Neural cell (in vitro differentiated cells): ENCODE measurements around the gene PRG3. TPM values are rescaled to one million over a fixed set of nuclear protein-coding genes. Genes with fewer than 3 reads are reported as not detected.

ENCODE experiments used
- H2AFZ ChIP-seq: fragments of 200-600, 300-800 bp; sonication (generic), shearing (Covaris generic); 2 replicates; pipeline ENCODE4 v1.6.0; 2014; ENCODE audit warnings: low read depth, mild to moderate bottlenecking, antibody characterized with exemption, low read length, moderate library complexity
- H3F3A ChIP-seq: fragments of 200-600 bp; shearing (Covaris generic); 2 replicates; pipeline ENCODE4 v1.6.1; 2016; ENCODE audit warnings: mild to moderate bottlenecking, moderate library complexity, mixed read lengths, antibody characterized with exemption, low read length; ENCODE audit not compliant: insufficient read depth, poor library complexity, severe bottlenecking
- H3K27ac ChIP-seq: fragments of 200-600, 300-800 bp; sonication (generic), shearing (Covaris generic); 2 replicates; pipeline ENCODE4 v1.5.1; 2014; ENCODE audit warnings: mild to moderate bottlenecking, low read length, moderate library complexity
- H3K27me3 ChIP-seq: fragments of 300-800, 200-600 bp; sonication (generic), shearing (Covaris generic); 2 replicates; pipeline ENCODE4 v1.6.0; 2014; ENCODE audit warnings: mild to moderate bottlenecking, low read depth, low read length, moderate library complexity; ENCODE audit not compliant: insufficient read depth
- H3K36me3 ChIP-seq: fragments of 300-800, 200-600 bp; sonication (generic), shearing (Covaris generic); 2 replicates; pipeline ENCODE4 v1.5.1; 2014; ENCODE audit warnings: mild to moderate bottlenecking, antibody characterized with exemption, low read length, moderate library complexity; ENCODE audit not compliant: insufficient read depth
- H3K4me2 ChIP-seq: fragments of 300-800, 200-600 bp; sonication (generic), shearing (Covaris generic); 2 replicates; pipeline ENCODE4 v1.6.0; 2014; ENCODE audit warnings: mild to moderate bottlenecking, low read length
- H3K4me3 ChIP-seq: fragments of 300-800, 200-600 bp; sonication (generic), shearing (Covaris generic); 2 replicates; pipeline ENCODE4 v1.5.1; 2014; ENCODE audit warnings: mild to moderate bottlenecking, low read length, moderate library complexity
- H3K79me2 ChIP-seq: fragments of 200-600 bp; shearing (Covaris generic); replicated peaks from 2 replicates; pipeline ENCODE4 v1.6.0; 2014; ENCODE audit warnings: mild to moderate bottlenecking, low read length, moderate library complexity; ENCODE audit not compliant: insufficient read depth
- H3K9ac ChIP-seq: fragments of 300-800, 200-600 bp; sonication (generic), shearing (Covaris generic); 2 replicates; pipeline ENCODE4 v1.6.1; 2016; ENCODE audit warnings: mild to moderate bottlenecking, low read length, mixed read lengths
- H3K9me2 ChIP-seq: fragments of 200-600 bp; shearing (Covaris generic); 2 replicates; pipeline ENCODE4 v1.6.1; 2016; ENCODE audit warnings: mild to moderate bottlenecking, low read length, mixed read lengths; ENCODE audit not compliant: insufficient read depth
- H3K9me3 ChIP-seq: fragments of 200-600, 300-800 bp; sonication (generic), shearing (Covaris generic); 2 replicates; pipeline ENCODE4 v1.6.1; 2016; ENCODE audit warnings: mild to moderate bottlenecking, mixed run types, low read length, moderate library complexity, mixed read lengths
- H4K20me1 ChIP-seq: fragments of 200-600 bp; shearing (Covaris generic); 2 replicates; pipeline ENCODE4 v1.6.1; 2016; ENCODE audit warnings: mild to moderate bottlenecking, mixed run types; ENCODE audit not compliant: insufficient read depth
- EP300 ChIP-seq: fragments of 450-650 bp; conservative IDR thresholded peaks from 2 replicates; pipeline ENCODE4 v1.6.1; 2014; ENCODE audit warnings: antibody characterized with exemption, mild to moderate bottlenecking, moderate library complexity; ENCODE audit not compliant: poor library complexity, severe bottlenecking
- EZH2 ChIP-seq: fragments of 200-600, 300-800 bp; shearing (Covaris generic), sonication (generic); IDR thresholded peaks from 2 replicates; pipeline ENCODE4 v1.6.1; 2014; ENCODE audit warnings: antibody characterized with exemption, low read length, borderline replicate concordance, mild to moderate bottlenecking; ENCODE audit not compliant: insufficient read depth, poor library complexity, severe bottlenecking
- MXI1 ChIP-seq: fragments of 450-650 bp; conservative IDR thresholded peaks from 2 replicates; pipeline ENCODE4 v1.6.1; 2014; ENCODE audit warnings: antibody characterized with exemption, mild to moderate bottlenecking; ENCODE audit not compliant: poor library complexity, severe bottlenecking
- POLR2AphosphoS5 ChIP-seq: IDR thresholded peaks from 2 replicates; pipeline ENCODE4 v1.6.1; 2012
- RAD21 ChIP-seq: fragments of 450-650 bp; conservative IDR thresholded peaks from 2 replicates; pipeline ENCODE4 v1.6.1; 2014; ENCODE audit warnings: antibody characterized with exemption, mild to moderate bottlenecking, moderate library complexity
- SMC3 ChIP-seq: fragments of 450-650 bp; conservative IDR thresholded peaks from 2 replicates; pipeline ENCODE4 v1.6.1; 2014; ENCODE audit warnings: antibody characterized with exemption, mild to moderate bottlenecking, moderate library complexity; ENCODE audit not compliant: poor library complexity
- TAF1 ChIP-seq: IDR thresholded peaks from 2 replicates; pipeline ENCODE4 v1.6.1; 2012; ENCODE audit warnings: low read depth
- polyA plus RNA-seq: library from polyadenylated mRNA; depleted of rRNA; stranded (reverse); fragments of >200 nt; gene quantifications from 2 replicates; pipeline ENCODE4 v1.2.3, GENCODE V29; 2014
- TF ChIP-seq, protein P1 (sequence below): fragments of 450-650 bp; IDR thresholded peaks from 2 replicates; pipeline ENCODE4 v1.5.1; 2014; ENCODE audit warnings: antibody characterized with exemption, mild to moderate bottlenecking, moderate library complexity; ENCODE audit not compliant: poor library complexity, severe bottlenecking
- TF ChIP-seq, protein P2 (sequence below): IDR thresholded peaks from 2 replicates; pipeline ENCODE4 v1.6.1; 2012; ENCODE audit warnings: borderline replicate concordance

Gene PRG3
- polyA plus RNA-seq, 1 donor from 2014 or later, result not detected

DNA sequence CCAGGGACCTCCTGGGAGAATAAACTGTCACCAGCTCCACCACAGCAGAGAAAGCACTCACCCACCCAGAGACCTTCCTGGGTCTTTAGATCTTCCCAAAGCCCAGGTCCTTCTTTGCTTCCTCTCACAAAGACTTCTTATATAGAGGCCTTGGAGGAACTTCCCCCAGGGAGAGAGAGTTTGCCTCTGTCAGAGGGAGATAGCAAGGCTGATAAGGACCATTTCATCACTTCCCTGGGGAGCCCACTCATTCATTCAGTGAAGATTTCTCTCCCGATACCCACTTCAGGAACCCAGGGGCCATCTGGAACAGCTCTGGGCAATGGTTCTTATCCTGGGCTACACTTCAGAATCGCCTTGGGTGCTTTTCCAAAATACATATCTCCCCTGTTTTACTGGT is 9.6 kb upstream of the PRG3 start, which contains the start of gene PRG2:
PRG2 (minus strand) TSS at position 116 of the 400 bp plus-strand sequence. CDS start 706 bp downstream, outside the sequence.
- Histone ChIP-seq H3K27ac (no peak within 1 kb of the TSS), H3K4me2 (no peak within 1 kb of the TSS), H3F3A (no peaks in the 10 kb centered on the region), H2AFZ (no peak within 1 kb of the TSS), H3K9me3 (no peaks in the 10 kb centered on the region), H4K20me1 (no peaks in the 10 kb centered on the region), H3K79me2 (no peaks in the 10 kb centered on the region), H3K9me2 (no peaks in the 10 kb centered on the region), H3K9ac (no peak within 1 kb of the TSS), H3K27me3 (no peaks in the 10 kb centered on the region), H3K36me3 (no peaks in the 10 kb centered on the region), H3K4me3 (no peak within 1 kb of the TSS)
- TF ChIP-seq EP300 (no peak), MXI1 (no peak), POLR2AphosphoS5 (no peak), TAF1 (no peak), RAD21 (no peak), SMC3 (no peak), EZH2 (no peak)
- TF ChIP-seq, protein P1, sequence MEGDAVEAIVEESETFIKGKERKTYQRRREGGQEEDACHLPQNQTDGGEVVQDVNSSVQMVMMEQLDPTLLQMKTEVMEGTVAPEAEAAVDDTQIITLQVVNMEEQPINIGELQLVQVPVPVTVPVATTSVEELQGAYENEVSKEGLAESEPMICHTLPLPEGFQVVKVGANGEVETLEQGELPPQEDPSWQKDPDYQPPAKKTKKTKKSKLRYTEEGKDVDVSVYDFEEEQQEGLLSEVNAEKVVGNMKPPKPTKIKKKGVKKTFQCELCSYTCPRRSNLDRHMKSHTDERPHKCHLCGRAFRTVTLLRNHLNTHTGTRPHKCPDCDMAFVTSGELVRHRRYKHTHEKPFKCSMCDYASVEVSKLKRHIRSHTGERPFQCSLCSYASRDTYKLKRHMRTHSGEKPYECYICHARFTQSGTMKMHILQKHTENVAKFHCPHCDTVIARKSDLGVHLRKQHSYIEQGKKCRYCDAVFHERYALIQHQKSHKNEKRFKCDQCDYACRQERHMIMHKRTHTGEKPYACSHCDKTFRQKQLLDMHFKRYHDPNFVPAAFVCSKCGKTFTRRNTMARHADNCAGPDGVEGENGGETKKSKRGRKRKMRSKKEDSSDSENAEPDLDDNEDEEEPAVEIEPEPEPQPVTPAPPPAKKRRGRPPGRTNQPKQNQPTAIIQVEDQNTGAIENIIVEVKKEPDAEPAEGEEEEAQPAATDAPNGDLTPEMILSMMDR, result no peak
- TF ChIP-seq, protein P2, sequence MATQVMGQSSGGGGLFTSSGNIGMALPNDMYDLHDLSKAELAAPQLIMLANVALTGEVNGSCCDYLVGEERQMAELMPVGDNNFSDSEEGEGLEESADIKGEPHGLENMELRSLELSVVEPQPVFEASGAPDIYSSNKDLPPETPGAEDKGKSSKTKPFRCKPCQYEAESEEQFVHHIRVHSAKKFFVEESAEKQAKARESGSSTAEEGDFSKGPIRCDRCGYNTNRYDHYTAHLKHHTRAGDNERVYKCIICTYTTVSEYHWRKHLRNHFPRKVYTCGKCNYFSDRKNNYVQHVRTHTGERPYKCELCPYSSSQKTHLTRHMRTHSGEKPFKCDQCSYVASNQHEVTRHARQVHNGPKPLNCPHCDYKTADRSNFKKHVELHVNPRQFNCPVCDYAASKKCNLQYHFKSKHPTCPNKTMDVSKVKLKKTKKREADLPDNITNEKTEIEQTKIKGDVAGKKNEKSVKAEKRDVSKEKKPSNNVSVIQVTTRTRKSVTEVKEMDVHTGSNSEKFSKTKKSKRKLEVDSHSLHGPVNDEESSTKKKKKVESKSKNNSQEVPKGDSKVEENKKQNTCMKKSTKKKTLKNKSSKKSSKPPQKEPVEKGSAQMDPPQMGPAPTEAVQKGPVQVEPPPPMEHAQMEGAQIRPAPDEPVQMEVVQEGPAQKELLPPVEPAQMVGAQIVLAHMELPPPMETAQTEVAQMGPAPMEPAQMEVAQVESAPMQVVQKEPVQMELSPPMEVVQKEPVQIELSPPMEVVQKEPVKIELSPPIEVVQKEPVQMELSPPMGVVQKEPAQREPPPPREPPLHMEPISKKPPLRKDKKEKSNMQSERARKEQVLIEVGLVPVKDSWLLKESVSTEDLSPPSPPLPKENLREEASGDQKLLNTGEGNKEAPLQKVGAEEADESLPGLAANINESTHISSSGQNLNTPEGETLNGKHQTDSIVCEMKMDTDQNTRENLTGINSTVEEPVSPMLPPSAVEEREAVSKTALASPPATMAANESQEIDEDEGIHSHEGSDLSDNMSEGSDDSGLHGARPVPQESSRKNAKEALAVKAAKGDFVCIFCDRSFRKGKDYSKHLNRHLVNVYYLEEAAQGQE, result no peak

DNA sequence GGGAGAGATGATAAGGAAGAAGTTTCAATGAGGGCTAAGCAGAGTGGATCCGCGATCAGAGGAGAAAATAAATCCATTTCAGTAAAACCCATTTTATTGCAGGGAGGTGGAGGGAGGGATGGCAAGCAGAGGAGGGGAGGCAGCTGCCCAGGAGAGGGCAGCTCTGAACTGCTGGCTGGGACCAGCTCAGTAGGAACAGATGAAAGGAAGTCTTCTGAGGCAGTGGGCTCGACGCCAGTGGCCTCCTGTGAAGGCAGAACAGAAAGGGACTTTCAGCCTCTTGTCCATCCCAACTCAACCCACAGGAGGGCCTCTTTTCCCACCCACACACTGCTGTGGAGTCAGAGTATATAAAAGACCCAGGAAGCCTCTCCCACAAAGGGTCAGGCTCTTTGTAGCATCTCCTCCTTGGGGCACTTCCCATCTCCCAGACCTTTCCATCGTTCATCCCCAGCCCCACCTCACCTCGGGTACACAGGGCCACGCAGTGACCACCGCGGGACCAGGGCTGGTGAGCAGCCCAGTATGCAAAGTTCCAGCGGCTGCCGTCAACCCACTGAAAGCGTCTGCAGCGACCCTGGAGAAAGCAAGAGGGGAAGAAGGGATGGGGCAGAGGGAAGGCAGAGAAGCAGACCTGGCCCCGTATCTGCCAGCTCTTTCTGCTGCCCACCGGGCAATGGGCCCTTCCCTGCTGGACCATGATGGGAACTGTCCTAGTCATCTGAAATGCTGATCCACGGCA is 6.5 kb upstream of the PRG3 start:
- Histone ChIP-seq H3K27me3 (no peaks in the 10 kb centered on the region), H3K27ac (no peak overlapping the region), H4K20me1 (no peaks in the 10 kb centered on the region), H3K9me3 (no peaks in the 10 kb centered on the region), H3K4me2 (no peak overlapping the region), H3K4me3 (no peak overlapping the region), H3K36me3 (no peaks in the 10 kb centered on the region), H3K9ac (no peak overlapping the region), H2AFZ (no peak overlapping the region), H3F3A (no peaks in the 10 kb centered on the region), H3K79me2 (no peaks in the 10 kb centered on the region), H3K9me2 (no peaks in the 10 kb centered on the region)
- TF ChIP-seq MXI1 (no peak), EP300 (no peak), EZH2 (no peak), TAF1 (no peak)
- TF ChIP-seq, protein P1, result no peak
- TF ChIP-seq, protein P2, result no peak
